ENCODE data around the gene SLC8A1. TPM values are rescaled to one million over a fixed set of nuclear protein-coding genes. Genes with fewer than 3 reads are reported as not detected.

The SLC8A1 gene
- total RNA-seq, 3 donors from 2014 or later: 6.0 to 164 (median 17.0) TPM

- Histone ChIP-seq H3K4me3 (no peak overlapping the region), H3K36me3 (ENCODE audit: low read depth) (no peaks in the 10 kb centered on the region), H3K4me1 (ENCODE audit: low read depth) (no peaks in the 10 kb centered on the region), H3K9me3 (no peaks in the 10 kb centered on the region)
- ATAC-seq (no peak), DNase-seq (no peak)
- no peak for TF ChIP-seq CTCF (IDR thresholded peaks at IDR 0.05)
- intact Hi-C loops (cut with DNase I, micrococcal nuclease): no loop called here
Measured at GRCh38 chr2:40321016-40321623, 130.8 kb downstream of the SLC8A1 start.

- Histone ChIP-seq H3K9me3 (peaks cover 5% of the 10 kb centered on the region), H3K4me1 (ENCODE audit: low read depth) (no peaks in the 10 kb centered on the region), H3K4me3 (no peak overlapping the region), H3K36me3 (ENCODE audit: low read depth) (no peaks in the 10 kb centered on the region)
- TF ChIP-seq CTCF (IDR thresholded peaks at IDR 0.05): no peak
- intact Hi-C loops (cut with DNase I, micrococcal nuclease): no loop called here
- ATAC-seq (no peak), DNase-seq (no peak)
Measured at GRCh38 chr2:40318921-40319320, 133.0 kb downstream of the SLC8A1 start.

GRCh38 chr2:40317761-40318160, 134.1 kb downstream of the SLC8A1 start:
- no peak for ATAC-seq
- Histone ChIP-seq H3K36me3 (ENCODE audit: low read depth) (no peaks in the 10 kb centered on the region), H3K4me3 (no peak overlapping the region), H3K9me3 (peaks cover 5% of the 10 kb centered on the region), H3K4me1 (ENCODE audit: low read depth) (no peaks in the 10 kb centered on the region)
- intact Hi-C loops (cut with DNase I, micrococcal nuclease): no loop called here
- no peak for DNase-seq
- TF ChIP-seq CTCF (IDR thresholded peaks at IDR 0.05): no peak

- no peaks in the 10 kb centered on the region for H3K4me1 ChIP-seq (ENCODE audit: low read depth)
- ATAC-seq: no peak
- TF ChIP-seq CTCF (IDR thresholded peaks at IDR 0.05): no peak
Measured at GRCh38 chr2:40317046-40317445, 134.8 kb downstream of the SLC8A1 start.

GRCh38 chr2:40316620-40317019, 135.3 kb downstream of the SLC8A1 start:
- Histone ChIP-seq H3K36me3 (ENCODE audit: low read depth) (no peaks in the 10 kb centered on the region), H3K4me1 (ENCODE audit: low read depth) (no peaks in the 10 kb centered on the region), H3K9me3 (peaks cover 5% of the 10 kb centered on the region), H3K4me3 (no peak overlapping the region)
- intact Hi-C loops (cut with DNase I, micrococcal nuclease): no loop called here
- no peak for ATAC-seq
- DNase-seq: no peak
- TF ChIP-seq CTCF (IDR thresholded peaks at IDR 0.05): no peak

More at GRCh38 chr2:40317046-40317445, 134.8 kb downstream of the SLC8A1 start:
- Histone ChIP-seq H3K4me3 (no peak overlapping the region), H3K36me3 (ENCODE audit: low read depth) (no peaks in the 10 kb centered on the region), H3K9me3 (peaks cover 5% of the 10 kb centered on the region)
- no peak for DNase-seq
- intact Hi-C loops (cut with DNase I, micrococcal nuclease): no loop called here

- no peak for TF ChIP-seq CTCF (IDR thresholded peaks at IDR 0.05)
- Histone ChIP-seq H3K4me3 (no peak overlapping the region), H3K36me3 (ENCODE audit: low read depth) (no peaks in the 10 kb centered on the region), H3K4me1 (ENCODE audit: low read depth) (no peaks in the 10 kb centered on the region), H3K9me3 (peaks cover 5% of the 10 kb centered on the region)
- intact Hi-C loops (cut with DNase I, micrococcal nuclease): no loop called here
- DNase-seq: no peak
- ATAC-seq: no peak
Measured at GRCh38 chr2:40315683-40316082, 136.2 kb downstream of the SLC8A1 start.
